IPS-20b (cell line): ENCODE results near the gene MALT1.

ENCODE experiments used
- H3K27ac ChIP-seq: one replicate; pipeline ENCODE4 v1.5.1; 2013; ENCODE audit warnings: low read length
- H3K27me3 ChIP-seq: 2 replicates; pipeline ENCODE4 v1.6.1; 2013; ENCODE audit warnings: mild to moderate bottlenecking, low read length, inconsistent platforms; ENCODE audit not compliant: insufficient read depth
- H3K36me3 ChIP-seq: 2 replicates; pipeline ENCODE4 v1.6.1; 2013; ENCODE audit warnings: low read depth, mild to moderate bottlenecking, inconsistent platforms, low read length, moderate library complexity; ENCODE audit not compliant: insufficient read depth
- H3K4me1 ChIP-seq: 2 replicates; pipeline ENCODE4 v1.6.1; 2013; ENCODE audit warnings: mild to moderate bottlenecking, control low read depth, inconsistent platforms, low read length, moderate library complexity; ENCODE audit not compliant: insufficient read depth
- H3K4me3 ChIP-seq: 2 replicates; pipeline ENCODE4 v1.5.1; 2013; ENCODE audit warnings: mild to moderate bottlenecking, low read length, inconsistent platforms
- H3K9ac ChIP-seq: 2 replicates; pipeline ENCODE4 v1.6.1; 2013; ENCODE audit warnings: low read depth, mild to moderate bottlenecking, inconsistent platforms, low read length, moderate library complexity
- H3K9me3 ChIP-seq: 2 replicates; pipeline ENCODE4 v1.6.1; 2013; ENCODE audit warnings: mild to moderate bottlenecking, low read depth, low read length, inconsistent platforms; ENCODE audit not compliant: insufficient read depth

The MALT1 gene

GRCh38 chr18:58671111-58671631 lies at the start of gene MALT1:
MALT1 (plus strand) TSS chr18:58671465; CDS start chr18:58671644, 179 bp downstream.
- Histone ChIP-seq H3K4me1 (0 out of 2 replicates have a peak, but pooled peaks cover 6% of the 10 kb centered on the region), H3K9me3 (no peaks in the 10 kb centered on the region), H3K9ac (peak within 1 kb of the TSS; percentile 77; the same call in 1 of the 2 replicates), H3K36me3 (no peaks in the 10 kb centered on the region), H3K27me3 (peaks cover 9% of the 10 kb centered on the region; the same call in 1 of the 2 replicates), H3K27ac (peak within 1 kb of the TSS; percentile 36), H3K4me3 (peak within 1 kb of the TSS; percentile 80)

- Histone ChIP-seq H3K27me3 (no peaks in the 10 kb centered on the region), H3K9ac (no peak overlapping the region), H3K4me1 (peaks cover 9% of the 10 kb centered on the region), H3K36me3 (no peaks in the 10 kb centered on the region), H3K27ac (no peak overlapping the region), H3K9me3 (no peaks in the 10 kb centered on the region), H3K4me3 (no peak overlapping the region)
Observed at GRCh38 chr18:58624011-58624410, 47.3 kb upstream of the MALT1 start.

- H3K4me3 ChIP-seq, result no peak overlapping the region
- H3K27ac ChIP-seq, result no peak overlapping the region
- H3K27me3 ChIP-seq, result no peaks in the 10 kb centered on the region
- H3K4me1 ChIP-seq, result peaks cover 8% of the 10 kb centered on the region
- no peaks in the 10 kb centered on the region for H3K36me3 ChIP-seq
- no peak overlapping the region for H3K9ac ChIP-seq
- no peaks in the 10 kb centered on the region for H3K9me3 ChIP-seq
Observed at GRCh38 chr18:58625839-58626238, 45.4 kb upstream of the MALT1 start.

GRCh38 chr18:58630071-58630470 lies 41.2 kb upstream of the MALT1 start:
- Histone ChIP-seq H3K4me3 (no peak overlapping the region), H3K36me3 (no peaks in the 10 kb centered on the region), H3K4me1 (peaks cover 8% of the 10 kb centered on the region), H3K27me3 (no peaks in the 10 kb centered on the region), H3K27ac (no peak overlapping the region), H3K9ac (no peak overlapping the region), H3K9me3 (no peaks in the 10 kb centered on the region)

- Histone ChIP-seq H3K4me3 (no peak overlapping the region), H3K27me3 (no peaks in the 10 kb centered on the region), H3K4me1 (peaks cover 8% of the 10 kb centered on the region), H3K9ac (no peak overlapping the region), H3K9me3 (no peaks in the 10 kb centered on the region), H3K27ac (no peak overlapping the region), H3K36me3 (no peaks in the 10 kb centered on the region)
Observed at GRCh38 chr18:58631301-58631700, 40.0 kb upstream of the MALT1 start.

GRCh38 chr18:58632552-58632951 lies 38.7 kb upstream of the MALT1 start:
- H3K4me3 ChIP-seq, result no peak overlapping the region
- no peaks in the 10 kb centered on the region for H3K9me3 ChIP-seq
- H3K27ac ChIP-seq, result no peak overlapping the region
- H3K9ac ChIP-seq, result no peak overlapping the region
- H3K27me3 ChIP-seq, result no peaks in the 10 kb centered on the region
- no peaks in the 10 kb centered on the region for H3K36me3 ChIP-seq
- peaks cover 8% of the 10 kb centered on the region for H3K4me1 ChIP-seq

GRCh38 chr18:58633874-58634273 lies 37.4 kb upstream of the MALT1 start:
- H3K9ac ChIP-seq, result no peak overlapping the region
- H3K4me1 ChIP-seq, result peaks cover 6% of the 10 kb centered on the region
- H3K27ac ChIP-seq, result no peak overlapping the region
- no peak overlapping the region for H3K4me3 ChIP-seq
- H3K9me3 ChIP-seq, result no peaks in the 10 kb centered on the region
- H3K36me3 ChIP-seq, result no peaks in the 10 kb centered on the region
- H3K27me3 ChIP-seq, result no peaks in the 10 kb centered on the region

GRCh38 chr18:58635891-58636290 lies 35.4 kb upstream of the MALT1 start:
- H3K36me3 ChIP-seq, result no peaks in the 10 kb centered on the region
- H3K27me3 ChIP-seq, result no peaks in the 10 kb centered on the region
- H3K4me1 ChIP-seq, result peaks cover 21% of the 10 kb centered on the region
- no peak overlapping the region for H3K27ac ChIP-seq
- no peak overlapping the region for H3K4me3 ChIP-seq
- H3K9me3 ChIP-seq, result no peaks in the 10 kb centered on the region
- H3K9ac ChIP-seq, result no peak overlapping the region

GRCh38 chr18:58637197-58637596 lies 34.1 kb upstream of the MALT1 start:
- Histone ChIP-seq H3K9ac (no peak overlapping the region), H3K4me3 (no peak overlapping the region), H3K27me3 (no peaks in the 10 kb centered on the region), H3K9me3 (no peaks in the 10 kb centered on the region), H3K36me3 (no peaks in the 10 kb centered on the region), H3K27ac (no peak overlapping the region), H3K4me1 (peaks cover 31% of the 10 kb centered on the region)

- no peaks in the 10 kb centered on the region for H3K27me3 ChIP-seq
- H3K4me1 ChIP-seq, result peaks cover 31% of the 10 kb centered on the region
- no peak overlapping the region for H3K9ac ChIP-seq
Observed at GRCh38 chr18:58637946-58638345, 33.3 kb upstream of the MALT1 start.

GRCh38 chr18:58638441-58638840 lies 32.8 kb upstream of the MALT1 start:
- no peaks in the 10 kb centered on the region for H3K36me3 ChIP-seq
- H3K9ac ChIP-seq, result no peak overlapping the region
- peaks cover 31% of the 10 kb centered on the region for H3K4me1 ChIP-seq
- H3K4me3 ChIP-seq, result no peak overlapping the region
- H3K9me3 ChIP-seq, result no peaks in the 10 kb centered on the region
- no peak overlapping the region for H3K27ac ChIP-seq
- no peaks in the 10 kb centered on the region for H3K27me3 ChIP-seq

More at GRCh38 chr18:58637946-58638345, 33.3 kb upstream of the MALT1 start:
- Histone ChIP-seq H3K4me3 (no peak overlapping the region), H3K36me3 (no peaks in the 10 kb centered on the region), H3K27ac (no peak overlapping the region), H3K9me3 (no peaks in the 10 kb centered on the region)

GRCh38 chr18:58639237-58639636 lies 32.0 kb upstream of the MALT1 start:
- H3K27ac ChIP-seq, result peak overlapping the region; percentile 59

More at GRCh38 chr18:58639237-58639636, 32.0 kb upstream of the MALT1 start:
- no peaks in the 10 kb centered on the region for H3K27me3 ChIP-seq
- H3K4me1 ChIP-seq, result peaks cover 31% of the 10 kb centered on the region
- no peaks in the 10 kb centered on the region for H3K9me3 ChIP-seq
- no peak overlapping the region for H3K9ac ChIP-seq
- H3K36me3 ChIP-seq, result no peaks in the 10 kb centered on the region
- H3K4me3 ChIP-seq, result no peak overlapping the region
